Activated CD8-positive, alpha-beta memory T cell treated with anti-CD3 and anti-CD28 coated beads, Interleukin-2, amount 50 U/mL, for 48 hours (primary cell): ENCODE results near the gene SEC24D.

Experiments
- DNase-seq: peaks from one replicate; pipeline ENCODE4 v3.0.0-alpha.2; 2020

SEC24D gene

DNA sequence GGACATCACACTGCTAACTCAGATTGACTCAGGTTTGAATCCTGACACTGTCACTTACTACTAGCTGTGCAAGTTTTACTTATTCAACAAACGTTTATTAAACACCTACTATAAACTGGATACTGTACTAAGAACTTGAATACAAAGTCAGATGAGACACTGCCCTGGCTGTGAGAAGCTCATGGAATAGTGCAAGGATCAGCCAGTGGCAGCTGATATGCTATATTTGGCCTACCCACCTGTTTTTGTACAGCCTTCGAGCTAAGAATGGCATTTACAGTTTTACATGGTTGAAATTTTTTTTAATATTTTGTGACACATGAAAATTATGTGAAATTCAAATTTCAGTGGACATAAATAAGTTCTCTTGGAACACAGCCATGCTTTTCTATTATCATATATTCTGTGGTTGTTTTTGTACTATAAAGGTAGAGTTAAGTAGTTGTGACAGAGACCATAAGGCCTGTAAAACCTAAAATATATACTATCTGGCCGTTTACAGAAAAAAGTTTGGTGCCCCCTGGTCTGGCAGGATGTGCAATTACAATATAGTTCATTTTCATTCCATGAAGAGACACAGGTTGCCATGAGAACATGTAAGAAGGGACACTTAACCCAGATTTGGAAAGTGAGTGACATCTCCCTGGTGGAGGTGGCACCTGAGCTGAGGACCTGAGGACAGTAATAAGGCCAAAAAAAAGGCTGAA lies 3.4 kb upstream of the SEC24D start:
- no peak for DNase-seq

DNA sequence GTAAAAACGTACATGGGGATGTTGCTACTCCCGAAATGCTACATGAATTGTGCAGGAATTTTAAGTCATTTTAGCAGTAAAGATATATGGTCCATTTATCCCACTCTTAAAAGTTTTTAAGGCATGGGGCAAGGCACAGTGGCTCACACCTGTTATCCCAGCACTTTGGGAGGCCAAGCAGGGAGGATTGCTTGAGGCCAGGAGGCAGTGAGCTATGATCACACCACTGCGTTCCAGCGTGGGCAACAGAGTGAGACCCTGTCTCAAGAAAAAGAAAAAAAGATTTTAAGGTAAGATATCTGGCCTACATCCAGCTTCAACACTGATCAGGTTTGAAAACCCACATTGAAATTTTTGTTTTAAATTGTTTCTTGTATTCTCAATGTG lies 1.2 kb upstream of the SEC24D start:
- no peak for DNase-seq

GRCh38 chr4:118836301-118837120 lies 585 bp upstream of the SEC24D start:
- peak; percentile 68 for DNase-seq

GRCh38 chr4:118834960-118835569 lies 861 bp downstream of the SEC24D start:
- peak; percentile 68 for DNase-seq

DNA sequence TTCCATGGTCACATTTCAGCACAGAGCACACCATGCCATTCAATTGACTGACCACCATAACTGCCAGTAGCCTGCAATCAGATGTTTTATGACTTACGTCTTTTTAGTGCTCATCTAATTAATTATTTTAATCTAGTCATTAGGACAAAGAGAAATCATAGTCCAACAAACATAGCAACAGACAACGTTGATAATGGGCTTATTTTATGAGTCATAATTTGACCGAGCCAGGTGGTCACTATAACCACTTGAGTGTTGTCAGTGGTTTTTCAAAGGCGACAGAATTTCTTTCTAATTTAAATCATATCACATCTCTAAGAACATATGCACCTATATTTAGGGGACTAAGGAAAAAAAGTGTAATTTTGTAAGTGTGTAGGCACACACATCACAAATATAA lies 1.9 kb downstream of the SEC24D start:
- no peak for DNase-seq

GRCh38 chr4:118833192-118833820 lies 2.6 kb downstream of the SEC24D start:
- DNase-seq: no peak

GRCh38 chr4:118829107-118829506 lies 6.8 kb downstream of the SEC24D start:
- no peak for DNase-seq

GRCh38 chr4:118826723-118827444 lies 9.0 kb downstream of the SEC24D start:
- no peak for DNase-seq

GRCh38 chr4:118825799-118826198 lies 10.1 kb downstream of the SEC24D start:
- no peak for DNase-seq

- DNase-seq: no peak
Observed at GRCh38 chr4:118824141-118824540, 11.8 kb downstream of the SEC24D start.

GRCh38 chr4:118823471-118823870 lies 12.5 kb downstream of the SEC24D start:
- no peak for DNase-seq

DNA sequence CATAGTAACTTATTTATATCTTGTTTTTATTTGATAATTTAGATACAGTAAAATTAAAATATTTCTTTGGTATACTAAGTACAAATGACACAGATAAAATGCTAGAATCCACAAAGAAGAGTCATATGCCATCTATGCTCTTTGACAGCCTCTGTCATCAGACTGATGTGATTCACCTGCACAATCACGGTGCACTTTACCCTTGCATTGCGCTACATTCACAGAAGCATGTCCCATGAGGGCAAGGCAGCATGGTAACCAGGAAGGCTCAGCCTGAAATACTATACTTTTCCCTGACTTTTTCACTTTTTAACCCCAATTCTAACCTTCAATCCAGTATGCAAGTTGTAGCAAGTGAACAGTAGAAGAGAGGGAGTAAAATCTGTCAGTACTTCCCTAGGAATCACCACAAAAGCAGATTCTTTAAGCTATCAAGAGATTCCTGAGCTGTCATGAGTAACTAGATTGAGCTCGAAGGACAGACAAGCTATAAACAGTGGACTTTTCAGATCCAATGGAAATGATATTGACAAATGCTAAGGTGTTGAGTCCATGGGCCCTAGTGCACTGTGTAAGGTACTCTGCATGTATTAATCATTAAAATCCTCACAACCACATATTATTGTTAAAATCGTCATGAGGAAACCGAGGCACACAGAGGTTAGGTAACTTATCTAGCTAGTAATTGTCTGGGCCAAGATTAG lies 14.2 kb downstream of the SEC24D start:
- no peak for DNase-seq

DNA sequence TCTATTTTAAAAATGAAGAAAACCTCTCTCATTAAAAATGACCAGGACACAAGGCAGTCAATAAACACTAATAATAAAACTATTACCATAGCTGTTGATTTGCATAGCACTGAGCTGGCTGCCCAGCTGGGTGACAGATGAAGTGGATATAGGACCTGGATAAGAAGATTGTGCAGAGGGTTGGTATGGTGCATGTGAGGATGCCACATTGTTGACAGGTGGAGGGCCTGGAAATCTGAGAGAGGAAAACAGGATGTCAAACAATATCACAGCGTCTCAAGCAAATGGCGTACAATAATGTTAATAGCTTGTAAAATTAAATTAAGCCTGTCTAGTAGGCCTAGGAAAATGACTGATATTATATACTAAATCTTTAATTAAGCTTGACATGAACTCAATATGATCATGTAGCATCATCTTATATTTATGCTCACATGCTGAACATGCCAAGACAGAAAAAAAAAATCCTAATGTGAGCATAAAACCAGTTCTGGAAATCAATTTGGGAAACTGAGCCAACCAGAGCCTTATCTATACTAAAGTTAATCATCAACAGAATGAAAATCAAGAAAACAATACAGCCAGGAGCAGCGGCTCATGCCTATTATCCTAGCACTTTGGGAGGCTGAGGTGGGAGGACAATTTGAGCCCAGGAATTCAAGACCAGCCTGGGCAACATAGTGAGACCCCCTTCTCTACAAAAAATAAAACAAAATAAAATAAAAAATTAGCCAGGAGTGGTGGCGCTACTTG lies 18.6 kb downstream of the SEC24D start:
- no peak for DNase-seq

DNA sequence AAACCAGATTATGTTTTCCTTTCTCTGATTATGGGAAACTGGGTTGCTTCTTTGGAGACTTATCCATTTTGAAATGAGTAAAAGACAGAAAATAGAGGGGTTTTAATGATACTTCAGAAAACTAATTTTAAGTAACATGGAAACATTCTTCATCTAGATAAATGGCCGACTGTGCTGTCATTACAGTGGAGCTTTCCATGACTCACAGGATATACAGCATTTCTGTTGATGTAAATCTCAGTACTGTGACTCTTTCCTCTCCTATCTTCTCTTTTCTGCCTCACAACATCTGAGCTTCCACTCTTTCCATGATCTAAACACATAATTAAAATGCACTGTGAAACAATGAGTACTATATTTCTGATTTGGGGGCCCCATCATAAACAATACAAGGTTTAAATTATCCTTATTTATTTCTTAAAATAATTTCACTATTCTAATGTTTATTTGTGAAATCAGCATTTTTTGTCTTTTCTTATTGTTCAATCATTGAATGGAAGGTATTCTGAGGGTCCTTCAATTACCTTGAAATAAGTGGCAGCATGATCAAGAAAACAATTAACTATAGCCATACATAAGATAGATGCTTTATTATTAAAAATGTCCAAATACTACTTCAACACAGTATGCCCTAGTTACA lies 19.3 kb downstream of the SEC24D start:
- DNase-seq: no peak

- DNase-seq: no peak
Observed at GRCh38 chr4:118814891-118815290, 21.0 kb downstream of the SEC24D start.

DNA sequence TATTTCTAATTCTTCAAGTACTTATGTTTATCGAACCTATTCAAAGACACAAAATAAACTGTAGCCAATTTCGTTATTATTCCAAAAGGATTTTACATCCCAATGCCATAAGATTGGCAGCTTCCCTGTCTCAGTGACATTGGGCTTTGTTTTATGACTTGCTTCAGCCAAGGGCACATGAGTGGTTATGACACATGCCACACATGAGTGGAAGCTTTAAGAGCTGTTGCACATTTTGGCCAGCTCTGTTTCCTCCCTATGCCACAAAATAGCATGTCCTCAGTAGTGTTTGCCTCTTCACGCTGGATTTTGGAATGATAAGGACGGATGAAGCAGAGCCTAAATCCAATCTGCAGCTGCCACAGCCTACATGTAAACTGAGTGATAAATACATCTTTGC lies 21.9 kb downstream of the SEC24D start:
- no peak for DNase-seq

- DNase-seq: no peak
Observed at GRCh38 chr4:118813561-118813960, 22.4 kb downstream of the SEC24D start.

DNA sequence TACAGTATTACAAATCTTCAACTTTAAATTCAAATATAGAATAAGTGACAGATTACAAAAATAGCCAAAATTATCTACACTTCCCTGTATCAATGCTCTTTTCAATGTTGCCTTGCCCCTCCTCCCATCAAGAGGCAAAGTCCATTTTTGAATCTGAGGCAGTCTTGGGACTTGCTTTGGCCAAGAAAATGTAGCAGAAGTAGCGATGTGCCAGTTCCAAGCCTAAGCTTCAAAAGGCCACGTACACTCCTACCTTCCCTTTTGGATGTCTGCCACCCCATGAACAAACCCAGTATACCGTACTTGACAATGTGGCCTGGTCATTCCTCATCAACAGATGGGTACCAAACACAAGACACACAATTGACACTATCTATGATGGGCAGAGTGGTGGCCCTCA lies 24.1 kb downstream of the SEC24D start:
- no peak for DNase-seq

GRCh38 chr4:118810991-118811764 lies 24.7 kb downstream of the SEC24D start:
- no peak for DNase-seq

GRCh38 chr4:118807659-118808058 lies 28.3 kb downstream of the SEC24D start:
- DNase-seq: no peak
